K562 (cell line): Measurements from ENCODE around the gene AKNA. TPM values are rescaled to one million over a fixed set of nuclear protein-coding genes. Genes with fewer than 3 reads are reported as not detected.
"Not testable (repeated sequence)": the region's sequence is repeated elsewhere in the genome, so short reads cannot be mapped to it uniquely, and the experiment has no call there.

Experiments used
- ATAC-seq: fragments of 200-7000 bp; cut with Tn5 transposase; 3 replicates; pipeline ENCODE4 v1.9.1; 2020; ENCODE audit warnings: moderate library complexity
- BruUV-seq: library from RNA; stranded (reverse); fragments of 400-500 nt; replicated peaks from 2 replicates; lab custom pipeline; 2021; lab: Mats Ljungman, UMichigan
- CTCF ChIA-PET: fragments of 300-600 bp; formaldehyde crosslinking; extraction: SDS; loops from one replicate; lab custom pipeline; 2021; ENCODE audit warnings: low intra/inter-chr PET ratio; lab: Yijun Ruan, JAX
- POLR2A ChIA-PET: fragments of 300-600, 350-650 bp; sonication (Branson Sonifier 250); formaldehyde crosslinking; extraction: SDS; loops from one replicate; lab custom pipeline; 2021; ENCODE audit warnings: antibody characterized with exemption, inconsistent platforms; lab: Yijun Ruan, JAX
- DNase-seq, 4 experiments: peaks; one replicate each; pipeline versions ENCODE4 v3.0.0 to v3.0.0-alpha.2; 2011 to 2018; ENCODE audit warnings: low spot score in 3 of 4, mixed read lengths in 3 of 4; ENCODE audit errors: extremely low read depth in 1 of 4
- FAIRE-seq: peaks from 2 replicates; lab custom pipeline; 2011; peaks lifted over from hg19 to GRCh38; lab: Jason Lieb, UNC
- H2AFZ ChIP-seq: 2 replicates; pipeline ENCODE4 v1.6.0; 2011; ENCODE audit warnings: low read depth, low read length, control low read depth, inconsistent platforms
- H3K27ac ChIP-seq: fragments of 200-600 bp; 3 replicates; pipeline ENCODE4 v1.8.0; 2011; ENCODE audit warnings: low read depth, mild to moderate bottlenecking, control low read depth, inconsistent platforms, low read length, moderate library complexity, mixed read lengths; ENCODE audit errors: extremely low read depth
- H3K27me3 ChIP-seq, 2 experiments: fragments of 300-600 bp in 1 of 2; 2 replicates in 1 of 2; 3 replicates in 1 of 2; pipeline versions ENCODE4 v1.6.0 to v1.8.0; 2011; ENCODE audit warnings: inconsistent platforms in 2 of 2, low read length in 2 of 2, mild to moderate bottlenecking in 1 of 2, mixed read lengths in 1 of 2, moderate library complexity in 1 of 2; ENCODE audit not compliant: control insufficient read depth in 2 of 2, insufficient read depth in 2 of 2
- H3K36me3 ChIP-seq: fragments of 300-600 bp; 3 replicates; pipeline ENCODE4 v1.8.0; 2011; ENCODE audit warnings: mild to moderate bottlenecking, low read length, inconsistent platforms; ENCODE audit not compliant: control insufficient read depth, insufficient read depth
- H3K4me1 ChIP-seq, 2 experiments: fragments of 200-600 bp in 1 of 2; replicated peaks in 1 of 2; 2 replicates in 1 of 2; 3 replicates in 1 of 2; pipeline versions ENCODE4 v1.5.1 to v1.8.0; 2011; ENCODE audit warnings: inconsistent platforms in 2 of 2, low read length in 2 of 2, mild to moderate bottlenecking in 1 of 2, mixed read lengths in 1 of 2, moderate library complexity in 1 of 2; ENCODE audit not compliant: control insufficient read depth in 2 of 2, insufficient read depth in 2 of 2
- H3K4me2 ChIP-seq: 2 replicates; pipeline ENCODE4 v1.6.1; 2011; ENCODE audit warnings: low read length, control low read depth, inconsistent platforms, mixed read lengths; ENCODE audit not compliant: insufficient read depth
- H3K4me3 ChIP-seq: fragments of 200-600 bp; sonication (generic), shearing (Covaris generic); 2 replicates; pipeline ENCODE4 v1.5.1; 2016; ENCODE audit warnings: control low read depth, inconsistent platforms
- H3K79me2 ChIP-seq: fragments of 200-600 bp; 3 replicates; pipeline ENCODE4 v1.8.0; 2011; ENCODE audit warnings: low read length, inconsistent platforms; ENCODE audit not compliant: control insufficient read depth, insufficient read depth
- H3K9ac ChIP-seq, 2 experiments: 2 replicates each; pipeline versions ENCODE4 v1.6.0 to v1.6.1; 2011; ENCODE audit warnings: low read depth in 2 of 2, low read length in 2 of 2, control low read depth in 1 of 2, inconsistent platforms in 1 of 2, mild to moderate bottlenecking in 1 of 2, mixed read lengths in 1 of 2; ENCODE audit not compliant: insufficient read depth in 1 of 2
- H3K9me1 ChIP-seq: one replicate; pipeline ENCODE4 v1.6.0; 2011; ENCODE audit warnings: inconsistent platforms, mild to moderate bottlenecking, low read length, moderate library complexity; ENCODE audit not compliant: control insufficient read depth, insufficient read depth
- H3K9me3 ChIP-seq: replicated peaks from 2 replicates; pipeline ENCODE4 v1.5.1; 2011; ENCODE audit warnings: low read depth, low read length, inconsistent platforms; ENCODE audit not compliant: control insufficient read depth, insufficient read depth
- H4K20me1 ChIP-seq: replicated peaks from 2 replicates; pipeline ENCODE4 v1.6.1; 2011; ENCODE audit warnings: low read length, inconsistent platforms, mixed read lengths; ENCODE audit not compliant: control insufficient read depth, insufficient read depth
- PKNOX1 ChIP-seq: fragments of 450-650 bp; IDR thresholded peaks from 2 replicates; pipeline ENCODE4 v1.6.1; 2016
- POLR2G ChIP-seq: fragments of 200-400 bp; formaldehyde crosslinking; IDR thresholded peaks from 2 replicates; pipeline ENCODE4 v1.6.1; 2017; ENCODE audit warnings: low read depth, mild to moderate bottlenecking, antibody characterized with exemption, low read length, moderate library complexity
- RBM22 ChIP-seq: fragments of 200-400 bp; formaldehyde crosslinking; IDR thresholded peaks from 2 replicates; pipeline ENCODE4 v1.6.1; 2018; ENCODE audit warnings: low read length, low read depth; ENCODE audit not compliant: poor library complexity, severe bottlenecking
- ZFP36 ChIP-seq: fragments of 150-350 bp; IDR thresholded peaks from 2 replicates; pipeline ENCODE4 v1.6.1; 2018; ENCODE audit warnings: low read length, low read depth; ENCODE audit not compliant: partially characterized antibody
- WGBS: fragments of 100-300 bp; shearing (Covaris generic); methylation state at CpG from one replicate; pipeline ENCODE4 v1.1.6; 2016; ENCODE audit warnings: low coverage, mixed read lengths; ENCODE audit not compliant: insufficient coverage; ENCODE audit errors: missing lambda C conversion rate; 5-methylcytosine and 5-hydroxymethylcytosine counted together
- in situ Hi-C: fragments of 300-500 bp; cut with MboI; formaldehyde crosslinking; loops from 4 replicates; pipeline ENCODE4 v1.15.0; 2018; ENCODE audit warnings: inconsistent platforms, mixed read lengths
- intact Hi-C: fragments of 100-400 bp; cut with micrococcal nuclease; formaldehyde crosslinking; loops from 2 replicates; pipeline ENCODE4 v1.14.2; 2022
- polyA plus RNA-seq, 8 experiments: library from polyadenylated mRNA; depleted of rRNA in 4 of 8; stranded (reverse) in 5 of 8; unstranded in 3 of 8; fragments of >200 nt; fragmentation: Nextera tagmentation in 2 of 8; fragmentation: Illumina TruSeq in 1 of 8; extraction: Ambion mirVana in 2 of 8; extraction: Trizol in 1 of 8; gene quantifications; 2 replicates each; pipeline versions ENCODE4 v1.2.1 to v1.2.3, GENCODE V29; 2011 to 2014; ENCODE audit warnings: inconsistent platforms in 1 of 8, missing spikeins in 1 of 8
- total RNA-seq, 7 experiments: library from RNA; depleted of rRNA in 6 of 7; stranded (reverse); fragments of >200 nt in 6 of 7; fragmentation: Illumina TruSeq in 2 of 7; extraction: Trizol in 2 of 7; gene quantifications; 2 replicates each; pipeline versions ENCODE4 v1.2.1 to v1.2.3, GENCODE V29; 2011 to 2021; ENCODE audit warnings: low replicate concordance in 1 of 7

AKNA gene
- total and polyA plus RNA-seq, 9 of the 15 experiments (the other 6 are each of a cell fraction or from before 2014, with no cell fraction given), result 0.29 to 20.5 (median 3.9) TPM

- no peaks in the 10 kb centered on the region; the same call in 2 of the 3 replicates for H3K36me3 ChIP-seq
- intact Hi-C loops (no loop called here), in situ Hi-C loops (no loop called here)
- H3K9ac ChIP-seq, result no peak overlapping the region
- no peaks in the 10 kb centered on the region for H3K79me2 ChIP-seq
- ATAC-seq (peak; percentile 4; the same call in 2 of the 3 replicates), FAIRE-seq (no peak), DNase-seq (no peak)
- H3K9me1 ChIP-seq, result no peaks in the 10 kb centered on the region
- ChIA-PET CTCF (no interaction called here), POLR2A (no interaction called here)
- H2AFZ ChIP-seq, result no peak overlapping the region
- no peak overlapping the region for H3K4me2 ChIP-seq
- TF ChIP-seq RBM22, result peak; percentile 9
- TF ChIP-seq PKNOX1, result peak; percentile 69
- TF ChIP-seq POLR2G, result peak; percentile 58; the same call in 1 of the 2 replicates
- TF ChIP-seq ZFP36, result no peak
- H3K27me3 ChIP-seq, result peaks cover 0 to 17% of the 10 kb centered on the region in 2 experiments; a peak in 2 of 5 replicates
- no peak overlapping the region for H3K4me3 ChIP-seq
- peaks cover 7% of the 10 kb centered on the region; the same call in 1 of the 2 replicates for H4K20me1 ChIP-seq
- H3K9me3 ChIP-seq, result no peaks in the 10 kb centered on the region
- no TSS peak for BruUV-seq
- peaks cover 0 to 3% of the 10 kb centered on the region in 2 experiments; a peak in 1 of 5 replicates for H3K4me1 ChIP-seq
- H3K27ac ChIP-seq, result no peak overlapping the region
- WGBS, result 39% methylated on average over 8 of the region's 9 CpGs
These were observed 53.3 kb downstream of the AKNA start for GRCh38 chr9:114334490-114334889.

- H2AFZ ChIP-seq, BruUV-seq, POLR2A ChIA-PET, H3K9ac ChIP-seq, H3K27ac ChIP-seq, H3K79me2 ChIP-seq, H4K20me1 ChIP-seq, DNase-seq, CTCF ChIA-PET, H3K4me2 ChIP-seq, intact Hi-C loops, in situ Hi-C loops, H3K9me1 ChIP-seq, H3K9me3 ChIP-seq, H3K4me3 ChIP-seq, H3K36me3 ChIP-seq, H3K4me1 ChIP-seq: not testable (repeated sequence)
- H3K27me3 ChIP-seq, result peaks cover 6 to 24% of the 10 kb centered on the region in 2 experiments; a peak in 4 of 5 replicates
- ATAC-seq (peak; percentile 9), FAIRE-seq (peak; percentile 87)
- 2% methylated on average over 3 of the region's 4 CpGs for WGBS
These were observed 54.1 kb downstream of the AKNA start for GRCh38 chr9:114333718-114334117.

- CTCF ChIA-PET, H3K27ac ChIP-seq, ATAC-seq, BruUV-seq, DNase-seq, H3K9me3 ChIP-seq, FAIRE-seq, H3K4me1 ChIP-seq, H3K4me3 ChIP-seq, intact Hi-C loops, H3K36me3 ChIP-seq, H3K9me1 ChIP-seq, H3K4me2 ChIP-seq, in situ Hi-C loops, H3K79me2 ChIP-seq, H3K9ac ChIP-seq, H2AFZ ChIP-seq, H4K20me1 ChIP-seq: not testable (repeated sequence)
- H3K27me3 ChIP-seq, result peaks cover 17 to 35% of the 10 kb centered on the region in 2 experiments; a peak in 4 of 5 replicates
- 0% methylated on average over 3 of the region's 4 CpGs for WGBS
- POLR2A ChIA-PET, result interaction anchor here (0.6 kb wide), 1 partner anchor 324 kb away, joined by 3 read pairs; no protein-coding TSS in a partner anchor
These were observed 55.2 kb downstream of the AKNA start for GRCh38 chr9:114332474-114333040.
